ENCODE measurements around the gene TMEM52B.

The TMEM52B gene

DNA sequence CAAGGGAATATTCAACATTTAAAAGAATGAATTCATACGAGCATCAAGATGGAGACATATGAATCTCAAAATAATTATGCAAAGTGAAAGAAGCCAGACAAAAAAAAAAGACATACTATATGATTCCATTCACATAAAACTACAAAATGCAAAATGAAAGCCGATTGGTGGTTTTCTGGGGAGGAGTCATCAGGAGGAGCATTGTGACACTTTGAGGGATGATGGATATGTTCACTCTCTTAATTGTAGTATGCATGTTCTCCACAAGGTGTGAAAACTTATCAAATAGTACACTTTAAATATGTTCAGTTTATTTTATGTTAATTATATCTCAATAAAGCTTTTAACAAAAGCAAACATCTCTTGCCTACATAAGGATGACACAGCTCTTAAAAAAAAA is 20.4 kb upstream of the TMEM52B start:
- no peak for DNase-seq (ENCODE audit: low read depth)
- H3K4me3 ChIP-seq (ENCODE audit: low read length) = no peak overlapping the region
- TF ChIP-seq CTCF (conservative IDR thresholded peaks at IDR 0.05; ENCODE audit: low read depth, low read length) = no peak

DNA sequence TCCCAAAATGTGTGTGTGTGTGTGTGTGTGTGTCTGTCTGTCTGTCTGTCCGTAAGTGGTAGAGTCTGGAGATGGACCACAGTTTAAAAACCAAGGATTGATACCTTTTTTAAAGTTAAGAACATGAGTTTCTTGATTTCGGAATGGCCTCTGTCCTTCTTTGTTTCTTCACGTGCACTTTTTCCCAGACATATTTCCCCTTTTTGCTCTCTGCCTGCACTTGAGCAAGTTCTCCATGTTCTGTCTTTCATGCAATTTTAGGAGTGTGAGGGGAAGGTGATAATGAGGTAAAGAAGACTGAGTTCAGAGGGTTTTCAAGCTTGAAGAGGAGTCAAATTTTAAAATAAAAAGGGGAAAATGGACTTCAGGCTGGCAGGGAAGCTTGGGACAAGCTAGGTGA is 19.6 kb upstream of the TMEM52B start:
- TF ChIP-seq CTCF (conservative IDR thresholded peaks at IDR 0.05; ENCODE audit: low read depth, low read length) = no peak
- DNase-seq (ENCODE audit: low read depth) = no peak
- no peak overlapping the region for H3K4me3 ChIP-seq (ENCODE audit: low read length)

DNA sequence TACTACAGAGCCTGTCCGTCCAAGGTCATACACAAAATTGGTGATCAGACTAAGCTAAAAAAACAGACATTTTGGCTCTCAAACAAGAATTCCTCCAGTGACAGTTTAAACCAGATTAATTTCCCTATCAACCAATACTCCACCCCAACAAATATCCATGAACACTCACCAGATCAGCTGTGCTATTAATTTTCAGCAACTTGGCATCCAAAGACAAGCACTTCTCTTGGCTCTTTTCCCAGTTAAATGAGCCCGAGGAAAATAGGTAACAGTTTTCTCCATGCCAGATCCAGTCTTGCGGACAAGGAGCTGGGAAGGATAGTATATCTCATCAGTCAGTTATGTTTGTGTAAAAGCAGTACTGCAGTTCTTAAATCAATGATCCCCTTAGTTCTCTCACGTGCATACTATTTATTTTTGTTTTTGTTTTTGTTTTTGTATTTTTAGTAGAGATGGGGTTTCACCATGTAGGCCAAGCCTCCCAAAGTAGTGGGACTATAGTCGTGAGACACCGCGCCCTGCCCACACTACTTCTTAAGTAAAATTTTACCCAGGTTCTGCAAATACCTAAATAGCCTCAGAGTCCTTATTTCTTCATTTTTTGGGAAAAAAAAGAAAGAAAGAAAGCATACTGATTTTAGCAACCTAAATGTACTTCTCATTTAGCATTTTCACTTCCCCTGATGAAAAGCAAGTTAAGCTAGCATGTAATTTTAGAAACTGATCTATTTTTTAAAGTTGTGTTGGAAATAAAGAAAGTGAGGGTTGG is 18.0 kb upstream of the TMEM52B start:
- no peak for DNase-seq (ENCODE audit: low read depth)
- no peak for TF ChIP-seq CTCF (conservative IDR thresholded peaks at IDR 0.05; ENCODE audit: low read depth, low read length)
- no peak overlapping the region for H3K4me3 ChIP-seq (ENCODE audit: low read length)

- H3K4me3 ChIP-seq (ENCODE audit: low read length) = no peak overlapping the region
- no peak for TF ChIP-seq CTCF (conservative IDR thresholded peaks at IDR 0.05; ENCODE audit: low read depth, low read length)
- no peak for DNase-seq (ENCODE audit: low read depth)
Observed at GRCh38 chr12:10163084-10163483, 15.7 kb upstream of the TMEM52B start.

- no peak for TF ChIP-seq CTCF (conservative IDR thresholded peaks at IDR 0.05; ENCODE audit: low read depth, low read length)
- H3K4me3 ChIP-seq (ENCODE audit: low read length) = no peak overlapping the region
- DNase-seq (ENCODE audit: low read depth) = no peak
Observed at GRCh38 chr12:10165421-10165820, 13.4 kb upstream of the TMEM52B start.

- no peak for TF ChIP-seq CTCF (conservative IDR thresholded peaks at IDR 0.05; ENCODE audit: low read depth, low read length)
- DNase-seq (ENCODE audit: low read depth) = no peak
- H3K4me3 ChIP-seq (ENCODE audit: low read length) = no peak overlapping the region
Observed at GRCh38 chr12:10167599-10167998, 11.2 kb upstream of the TMEM52B start.

DNA sequence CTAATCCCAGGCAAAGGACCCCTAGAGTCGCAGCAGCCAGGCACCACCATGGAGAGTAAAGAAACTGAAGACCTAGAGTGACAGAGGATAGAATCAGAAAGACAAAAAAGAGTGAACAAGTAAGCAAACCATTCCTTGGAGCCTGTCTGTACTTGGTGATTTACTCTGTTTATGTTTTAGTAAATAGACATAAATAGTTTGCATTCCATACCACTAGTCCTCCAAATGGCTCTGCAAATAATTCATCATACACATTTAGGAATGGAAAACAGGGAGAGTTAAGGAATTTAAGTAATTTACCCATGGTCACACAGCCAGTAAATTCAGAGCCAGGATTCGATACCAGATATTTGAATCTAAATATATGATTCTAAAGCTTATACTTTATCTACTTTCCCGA is 9.7 kb upstream of the TMEM52B start:
- no peak for DNase-seq (ENCODE audit: low read depth)
- no peak overlapping the region for H3K4me3 ChIP-seq (ENCODE audit: low read length)
- TF ChIP-seq CTCF (conservative IDR thresholded peaks at IDR 0.05; ENCODE audit: low read depth, low read length) = no peak
